GM12891 (cell line): ENCODE results near the gene NFATC2.

Experiments
- POLR2A ChIP-seq: IDR thresholded peaks from 2 replicates; pipeline ENCODE4 v1.6.1; 2011; ENCODE audit warnings: low read depth, low read length, control low read depth
- POLR2AphosphoS5 ChIP-seq: IDR thresholded peaks from 2 replicates; pipeline ENCODE4 v1.6.1; 2011; ENCODE audit warnings: low read depth, low read length, control low read depth
- SPI1 ChIP-seq: IDR thresholded peaks from 2 replicates; pipeline ENCODE4 v1.6.1; 2011; ENCODE audit warnings: low read depth, low read length, control low read depth
- TAF1 ChIP-seq: IDR thresholded peaks from 2 replicates; pipeline ENCODE4 v1.6.1; 2011; ENCODE audit warnings: low read depth, low read length, control low read depth

- no peak for TF ChIP-seq POLR2AphosphoS5
- no peak for TF ChIP-seq POLR2A
- no peak for TF ChIP-seq SPI1
- no peak for TF ChIP-seq TAF1
Measured at GRCh38 chr20:51495921-51496545, 46.5 kb downstream of the NFATC2 start.
